RWPE1 (cell line): Measurements from ENCODE around the gene ACAD10.
A peak's percentile ranks its signal among the peaks of the same experiment; 100 is the strongest.

Experiments used
- CTCF ChIA-PET: fragments of 350-600 bp; sonication (Branson Sonifier 250); formaldehyde crosslinking; extraction: SDS; loops from one replicate; lab custom pipeline; 2021; lab: Yijun Ruan, JAX
- POLR2A ChIA-PET: fragments of 400-600 bp; formaldehyde crosslinking; extraction: SDS; loops from one replicate; lab custom pipeline; 2020; ENCODE audit warnings: antibody characterized with exemption; ENCODE audit not compliant: low non-redundant PET; lab: Yijun Ruan, JAX
- DNase-seq: peaks from one replicate; pipeline ENCODE4 v3.0.0; 2012; ENCODE audit warnings: low spot score
- H3K27ac ChIP-seq: fragments of 450-650 bp; 2 replicates; pipeline ENCODE4 v1.5.1; 2017
- TF ChIP-seq, protein P1 (sequence below): fragments of 450-650 bp; conservative IDR thresholded peaks from 2 replicates; pipeline ENCODE4 v1.5.1; 2017; ENCODE audit warnings: low read depth, mild to moderate bottlenecking

Gene ACAD10

DNA sequence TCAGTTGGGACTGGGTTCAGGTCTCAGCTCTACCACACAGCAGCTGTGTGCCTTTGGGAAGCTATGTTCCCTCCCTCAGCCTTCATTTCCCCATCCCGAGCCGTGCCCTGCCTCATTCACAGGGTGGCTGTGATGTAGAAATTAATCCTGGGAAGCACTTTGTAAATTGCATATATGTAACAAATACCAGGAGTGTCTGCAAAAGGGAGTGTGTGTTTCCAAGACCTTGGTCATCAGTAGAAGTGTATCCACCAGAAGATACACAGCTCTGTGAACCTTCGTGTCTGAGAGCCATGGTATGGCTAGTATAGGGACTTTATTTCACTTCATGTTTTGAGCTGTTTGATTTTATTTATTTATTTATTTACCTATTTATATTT, 107.0 kb downstream of the ACAD10 start:
- TF ChIP-seq, protein P1, sequence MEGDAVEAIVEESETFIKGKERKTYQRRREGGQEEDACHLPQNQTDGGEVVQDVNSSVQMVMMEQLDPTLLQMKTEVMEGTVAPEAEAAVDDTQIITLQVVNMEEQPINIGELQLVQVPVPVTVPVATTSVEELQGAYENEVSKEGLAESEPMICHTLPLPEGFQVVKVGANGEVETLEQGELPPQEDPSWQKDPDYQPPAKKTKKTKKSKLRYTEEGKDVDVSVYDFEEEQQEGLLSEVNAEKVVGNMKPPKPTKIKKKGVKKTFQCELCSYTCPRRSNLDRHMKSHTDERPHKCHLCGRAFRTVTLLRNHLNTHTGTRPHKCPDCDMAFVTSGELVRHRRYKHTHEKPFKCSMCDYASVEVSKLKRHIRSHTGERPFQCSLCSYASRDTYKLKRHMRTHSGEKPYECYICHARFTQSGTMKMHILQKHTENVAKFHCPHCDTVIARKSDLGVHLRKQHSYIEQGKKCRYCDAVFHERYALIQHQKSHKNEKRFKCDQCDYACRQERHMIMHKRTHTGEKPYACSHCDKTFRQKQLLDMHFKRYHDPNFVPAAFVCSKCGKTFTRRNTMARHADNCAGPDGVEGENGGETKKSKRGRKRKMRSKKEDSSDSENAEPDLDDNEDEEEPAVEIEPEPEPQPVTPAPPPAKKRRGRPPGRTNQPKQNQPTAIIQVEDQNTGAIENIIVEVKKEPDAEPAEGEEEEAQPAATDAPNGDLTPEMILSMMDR: no peak
- POLR2A ChIA-PET: no interaction called here
- DNase-seq: no peak
- H3K27ac ChIP-seq: peak overlapping the region; percentile 39
- CTCF ChIA-PET: interaction anchor here (0.5 to 1.5 kb wide), 3 partner anchors 20 to 681 kb away, joined by 3 to 5 read pairs (median 4); no protein-coding TSS in a partner anchor

DNA sequence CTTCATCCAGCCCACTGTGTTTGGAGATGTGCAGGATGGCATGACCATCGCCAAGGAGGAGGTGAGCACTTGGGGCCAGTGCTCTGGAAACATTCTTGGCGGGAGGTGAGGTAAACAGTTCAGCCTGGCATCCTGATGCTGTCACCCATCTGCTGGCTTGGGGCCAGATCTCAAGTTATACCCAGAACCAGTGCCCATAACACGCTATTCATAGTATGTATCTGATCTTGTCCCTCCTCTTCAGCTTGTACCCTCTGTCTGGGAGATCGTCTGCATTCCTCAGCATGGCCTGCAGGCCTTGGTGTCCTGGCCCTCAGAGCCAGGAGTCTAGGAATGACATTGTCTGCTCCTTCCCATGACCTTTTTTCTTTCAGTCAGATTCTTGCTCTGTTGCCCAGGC, 112.3 kb downstream of the ACAD10 start:
- POLR2A ChIA-PET: no interaction called here
- TF ChIP-seq, protein P1: no peak
- no peak overlapping the region for H3K27ac ChIP-seq
- DNase-seq: no peak
- CTCF ChIA-PET: no interaction called here

GRCh38 chr12:111799758-111800157, 113.9 kb downstream of the ACAD10 start:
- ChIA-PET CTCF (interaction anchor here (1.2 to 1.4 kb wide), 2 partner anchors 13 to 48 kb away, joined by 3 to 6 read pairs; no protein-coding TSS in a partner anchor), POLR2A (no interaction called here)
- no peak overlapping the region for H3K27ac ChIP-seq
- TF ChIP-seq, protein P1: no peak
- no peak for DNase-seq

DNA sequence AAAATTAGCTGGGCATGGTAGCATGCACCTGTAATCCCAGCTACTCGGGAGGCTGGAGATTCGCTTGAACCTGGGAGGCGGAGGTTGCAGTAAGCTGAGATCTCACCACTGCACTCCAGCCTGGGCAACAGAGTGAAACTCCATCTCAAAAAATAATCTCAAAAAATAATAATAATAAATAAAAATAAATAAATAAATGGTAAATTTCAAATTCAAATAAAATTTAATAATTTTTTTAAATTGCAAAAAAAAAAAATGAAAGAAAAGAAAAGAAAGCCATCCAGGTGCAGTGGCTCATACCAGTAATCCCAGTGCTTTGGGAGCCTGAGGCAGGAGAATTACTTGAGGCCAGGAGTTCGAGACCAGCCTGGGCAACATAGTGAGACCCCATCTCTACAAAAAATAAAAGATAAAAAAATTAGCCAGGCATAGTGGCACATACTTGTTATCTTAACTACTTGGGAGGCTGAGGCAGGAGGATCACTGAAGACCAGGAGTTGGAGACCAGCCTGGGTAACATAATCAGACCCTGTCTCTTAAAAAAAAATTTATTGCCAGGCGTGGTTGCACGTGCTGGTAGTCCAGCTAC, 117.3 kb downstream of the ACAD10 start:
- CTCF ChIA-PET: no interaction called here
- DNase-seq: no peak
- H3K27ac ChIP-seq: no peak overlapping the region
- TF ChIP-seq, protein P1: no peak
- POLR2A ChIA-PET: interaction anchor here (0.7 kb wide), 1 partner anchor 328 kb away, joined by 3 read pairs; no protein-coding TSS in a partner anchor

- DNase-seq: no peak
- TF ChIP-seq, protein P1: no peak
- CTCF ChIA-PET: no interaction called here
- POLR2A ChIA-PET: no interaction called here
- H3K27ac ChIP-seq: no peak overlapping the region
Observed at GRCh38 chr12:111803851-111804250, 118.0 kb downstream of the ACAD10 start.

DNA sequence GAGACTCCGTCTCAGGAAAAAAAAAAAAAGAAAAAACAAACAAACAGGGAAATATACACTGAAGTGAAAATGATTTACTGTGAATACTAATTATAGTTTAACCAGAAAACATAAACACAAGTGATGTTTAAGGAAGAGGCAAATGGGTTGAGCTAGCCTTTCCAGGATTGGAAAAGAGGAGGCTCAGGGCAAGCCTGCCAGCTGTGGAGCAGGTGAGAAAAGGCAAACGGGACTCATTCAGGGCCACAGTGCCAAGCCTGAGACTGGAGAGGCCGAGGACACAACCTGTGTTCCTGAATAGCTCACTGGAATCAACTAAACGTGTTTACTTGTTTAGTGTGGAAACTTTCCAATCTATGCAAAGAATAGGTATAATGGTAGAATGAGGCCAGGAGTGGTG, 120.5 kb downstream of the ACAD10 start:
- ChIA-PET POLR2A (interaction anchor here (0.9 kb wide), 1 partner anchor 10 kb away, joined by 3 read pairs; no protein-coding TSS in a partner anchor), CTCF (no interaction called here)
- no peak overlapping the region for H3K27ac ChIP-seq
- no peak for DNase-seq
- TF ChIP-seq, protein P1: no peak
